K562 (cell line): ENCODE measurements around the gene MYRIP. TPM values are rescaled to one million over a fixed set of nuclear protein-coding genes. Genes with fewer than 3 reads are reported as not detected.
"Not testable (repeated sequence)": the region's sequence is repeated elsewhere in the genome, so short reads cannot be mapped to it uniquely, and the experiment has no call there.

ENCODE experiments used
- ATAC-seq: fragments of 200-7000 bp; cut with Tn5 transposase; 3 replicates; pipeline ENCODE4 v1.9.1; 2020; ENCODE audit warnings: moderate library complexity
- BruUV-seq: library from RNA; stranded (reverse); fragments of 400-500 nt; replicated peaks from 2 replicates; lab custom pipeline; 2021; lab: Mats Ljungman, UMichigan
- CTCF ChIA-PET: fragments of 300-600 bp; formaldehyde crosslinking; extraction: SDS; loops from one replicate; lab custom pipeline; 2021; ENCODE audit warnings: low intra/inter-chr PET ratio; lab: Yijun Ruan, JAX
- POLR2A ChIA-PET: fragments of 300-600, 350-650 bp; sonication (Branson Sonifier 250); formaldehyde crosslinking; extraction: SDS; loops from one replicate; lab custom pipeline; 2021; ENCODE audit warnings: antibody characterized with exemption, inconsistent platforms; lab: Yijun Ruan, JAX
- DNase-seq, 4 experiments: peaks; one replicate each; pipeline versions ENCODE4 v3.0.0 to v3.0.0-alpha.2; 2011 to 2018; ENCODE audit warnings: low spot score in 3 of 4, mixed read lengths in 3 of 4; ENCODE audit errors: extremely low read depth in 1 of 4
- FAIRE-seq: peaks from 2 replicates; lab custom pipeline; 2011; peaks lifted over from hg19 to GRCh38; lab: Jason Lieb, UNC
- H2AFZ ChIP-seq: 2 replicates; pipeline ENCODE4 v1.6.0; 2011; ENCODE audit warnings: low read depth, low read length, control low read depth, inconsistent platforms
- H3K27ac ChIP-seq: fragments of 200-600 bp; 3 replicates; pipeline ENCODE4 v1.8.0; 2011; ENCODE audit warnings: low read depth, mild to moderate bottlenecking, control low read depth, inconsistent platforms, low read length, moderate library complexity, mixed read lengths; ENCODE audit errors: extremely low read depth
- H3K27me3 ChIP-seq, 2 experiments: fragments of 300-600 bp in 1 of 2; 2 replicates in 1 of 2; 3 replicates in 1 of 2; pipeline versions ENCODE4 v1.6.0 to v1.8.0; 2011; ENCODE audit warnings: inconsistent platforms in 2 of 2, low read length in 2 of 2, mild to moderate bottlenecking in 1 of 2, mixed read lengths in 1 of 2, moderate library complexity in 1 of 2; ENCODE audit not compliant: control insufficient read depth in 2 of 2, insufficient read depth in 2 of 2
- H3K36me3 ChIP-seq: fragments of 300-600 bp; 3 replicates; pipeline ENCODE4 v1.8.0; 2011; ENCODE audit warnings: mild to moderate bottlenecking, low read length, inconsistent platforms; ENCODE audit not compliant: control insufficient read depth, insufficient read depth
- H3K4me1 ChIP-seq, 2 experiments: fragments of 200-600 bp in 1 of 2; replicated peaks in 1 of 2; 2 replicates in 1 of 2; 3 replicates in 1 of 2; pipeline versions ENCODE4 v1.5.1 to v1.8.0; 2011; ENCODE audit warnings: inconsistent platforms in 2 of 2, low read length in 2 of 2, mild to moderate bottlenecking in 1 of 2, mixed read lengths in 1 of 2, moderate library complexity in 1 of 2; ENCODE audit not compliant: control insufficient read depth in 2 of 2, insufficient read depth in 2 of 2
- H3K4me2 ChIP-seq: 2 replicates; pipeline ENCODE4 v1.6.1; 2011; ENCODE audit warnings: low read length, control low read depth, inconsistent platforms, mixed read lengths; ENCODE audit not compliant: insufficient read depth
- H3K4me3 ChIP-seq: fragments of 200-600 bp; sonication (generic), shearing (Covaris generic); 2 replicates; pipeline ENCODE4 v1.5.1; 2016; ENCODE audit warnings: control low read depth, inconsistent platforms
- H3K79me2 ChIP-seq: fragments of 200-600 bp; 3 replicates; pipeline ENCODE4 v1.8.0; 2011; ENCODE audit warnings: low read length, inconsistent platforms; ENCODE audit not compliant: control insufficient read depth, insufficient read depth
- H3K9ac ChIP-seq, 2 experiments: 2 replicates each; pipeline versions ENCODE4 v1.6.0 to v1.6.1; 2011; ENCODE audit warnings: low read depth in 2 of 2, low read length in 2 of 2, control low read depth in 1 of 2, inconsistent platforms in 1 of 2, mild to moderate bottlenecking in 1 of 2, mixed read lengths in 1 of 2; ENCODE audit not compliant: insufficient read depth in 1 of 2
- H3K9me1 ChIP-seq: one replicate; pipeline ENCODE4 v1.6.0; 2011; ENCODE audit warnings: inconsistent platforms, mild to moderate bottlenecking, low read length, moderate library complexity; ENCODE audit not compliant: control insufficient read depth, insufficient read depth
- H3K9me3 ChIP-seq: replicated peaks from 2 replicates; pipeline ENCODE4 v1.5.1; 2011; ENCODE audit warnings: low read depth, low read length, inconsistent platforms; ENCODE audit not compliant: control insufficient read depth, insufficient read depth
- H4K20me1 ChIP-seq: replicated peaks from 2 replicates; pipeline ENCODE4 v1.6.1; 2011; ENCODE audit warnings: low read length, inconsistent platforms, mixed read lengths; ENCODE audit not compliant: control insufficient read depth, insufficient read depth
- MTA3 ChIP-seq: fragments of 450-650 bp; formaldehyde crosslinking; IDR thresholded peaks from 2 replicates; pipeline ENCODE4 v1.6.1; 2017; ENCODE audit warnings: mild to moderate bottlenecking, borderline replicate concordance
- NFYB ChIP-seq: IDR thresholded peaks from 2 replicates; pipeline ENCODE4 v1.6.1; 2011; ENCODE audit warnings: mild to moderate bottlenecking, moderate library complexity; ENCODE audit not compliant: insufficient read length; ENCODE audit errors: extremely low read depth
- WGBS: fragments of 100-300 bp; shearing (Covaris generic); methylation state at CpG from one replicate; pipeline ENCODE4 v1.1.6; 2016; ENCODE audit warnings: low coverage, mixed read lengths; ENCODE audit not compliant: insufficient coverage; ENCODE audit errors: missing lambda C conversion rate; 5-methylcytosine and 5-hydroxymethylcytosine counted together
- in situ Hi-C: fragments of 300-500 bp; cut with MboI; formaldehyde crosslinking; loops from 4 replicates; pipeline ENCODE4 v1.15.0; 2018; ENCODE audit warnings: inconsistent platforms, mixed read lengths
- intact Hi-C: fragments of 100-400 bp; cut with micrococcal nuclease; formaldehyde crosslinking; loops from 2 replicates; pipeline ENCODE4 v1.14.2; 2022
- polyA plus RNA-seq, 8 experiments: library from polyadenylated mRNA; depleted of rRNA in 4 of 8; stranded (reverse) in 5 of 8; unstranded in 3 of 8; fragments of >200 nt; fragmentation: Nextera tagmentation in 2 of 8; fragmentation: Illumina TruSeq in 1 of 8; extraction: Ambion mirVana in 2 of 8; extraction: Trizol in 1 of 8; gene quantifications; 2 replicates each; pipeline versions ENCODE4 v1.2.1 to v1.2.3, GENCODE V29; 2011 to 2014; ENCODE audit warnings: inconsistent platforms in 1 of 8, missing spikeins in 1 of 8
- total RNA-seq, 7 experiments: library from RNA; depleted of rRNA in 6 of 7; stranded (reverse); fragments of >200 nt in 6 of 7; fragmentation: Illumina TruSeq in 2 of 7; extraction: Trizol in 2 of 7; gene quantifications; 2 replicates each; pipeline versions ENCODE4 v1.2.1 to v1.2.3, GENCODE V29; 2011 to 2021; ENCODE audit warnings: low replicate concordance in 1 of 7

Gene MYRIP
- total and polyA plus RNA-seq, 9 of the 15 experiments (the other 6 are each of a cell fraction or from before 2014, with no cell fraction given) = 0.03 to 0.12 TPM; not detected in 7

DNA sequence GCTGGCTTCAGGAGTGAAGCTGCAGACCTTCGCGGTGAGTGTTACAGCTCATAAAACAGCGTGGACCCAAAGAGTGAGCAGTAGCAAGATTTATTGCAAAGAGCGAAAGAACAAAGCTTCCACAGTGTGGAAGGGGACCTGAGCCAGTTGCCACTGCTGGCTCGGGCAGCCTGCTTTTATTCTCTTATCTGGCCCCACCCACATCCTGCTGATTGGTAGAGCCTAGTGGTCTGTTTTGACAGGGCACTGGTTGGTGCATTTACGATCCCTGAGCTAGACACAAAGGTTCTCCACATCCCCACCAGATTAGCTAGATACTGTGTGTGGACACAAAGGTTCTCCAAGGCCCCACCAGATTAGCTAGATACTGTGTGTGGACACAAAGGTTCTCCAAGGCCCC, 267.7 kb downstream of the MYRIP start:
- H3K27ac ChIP-seq, H3K4me3 ChIP-seq, H3K9me1 ChIP-seq, H3K9me3 ChIP-seq, H3K9ac ChIP-seq, H3K36me3 ChIP-seq, in situ Hi-C loops, ATAC-seq, H3K27me3 ChIP-seq, H4K20me1 ChIP-seq, H3K4me1 ChIP-seq, CTCF ChIA-PET, H3K4me2 ChIP-seq, BruUV-seq, H2AFZ ChIP-seq, H3K79me2 ChIP-seq: not testable (repeated sequence)
- FAIRE-seq (peak; percentile 26), DNase-seq (peak in 1 of 4 experiments; percentile 4)
- TF ChIP-seq MTA3 (peak; percentile 80; the same call in 1 of the 2 replicates), NFYB (peak; percentile 51)
- 4% methylated on average over 5 of the region's 6 CpGs for WGBS
- intact Hi-C loops = loop anchor here (10.0 kb wide), 1 partner anchor 238 kb away; no protein-coding TSS in a partner anchor
- POLR2A ChIA-PET = interaction anchor here (0.6 to 1.2 kb wide), 4 partner anchors 8 to 105 kb away, joined by 3 to 6 read pairs (median 3); no protein-coding TSS in a partner anchor

DNA sequence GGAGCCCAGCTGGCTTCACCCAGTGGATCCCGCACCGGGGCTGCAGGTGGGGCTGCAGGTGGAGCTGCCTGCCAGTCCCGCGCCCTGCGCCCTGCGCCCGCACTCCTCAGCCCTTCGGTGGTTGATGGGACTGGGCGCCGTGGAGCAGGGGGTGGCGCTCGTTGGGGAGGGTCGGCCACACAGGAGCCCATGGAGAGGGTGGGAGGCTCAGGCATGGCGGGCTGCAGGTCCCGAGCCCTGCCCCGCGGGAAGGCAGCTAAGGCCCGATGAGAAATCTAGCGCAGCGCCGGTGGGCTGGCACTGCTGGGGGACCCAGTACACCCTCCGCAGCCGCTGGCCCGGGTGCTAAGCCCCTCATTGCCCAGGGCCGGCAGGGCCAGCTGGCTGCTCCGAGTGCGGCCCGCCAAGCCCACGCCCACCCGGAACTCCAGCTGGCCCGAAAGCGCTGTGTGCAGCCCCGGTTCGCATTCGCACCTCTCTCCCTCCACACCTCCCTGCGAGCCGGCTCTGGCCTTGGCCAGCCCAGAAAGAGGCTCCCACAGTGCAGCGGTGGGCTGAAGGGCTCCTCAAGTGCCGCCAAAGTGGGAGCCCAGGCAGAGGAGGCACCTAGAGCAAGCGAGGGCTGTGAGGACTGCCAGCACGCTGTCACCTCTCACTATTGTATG, 268.6 kb downstream of the MYRIP start:
- WGBS = 15% methylated on average over 37 of the region's 41 CpGs
- H3K27me3 ChIP-seq, H3K9ac ChIP-seq, FAIRE-seq, H3K4me2 ChIP-seq, H3K9me1 ChIP-seq, H3K79me2 ChIP-seq, H3K36me3 ChIP-seq, H4K20me1 ChIP-seq, H3K9me3 ChIP-seq, in situ Hi-C loops, BruUV-seq, H3K4me1 ChIP-seq, H3K4me3 ChIP-seq, H2AFZ ChIP-seq, DNase-seq, H3K27ac ChIP-seq, CTCF ChIA-PET: not testable (repeated sequence)
- intact Hi-C loops = loop anchor here (10.0 kb wide), 1 partner anchor 237 kb away; no protein-coding TSS in a partner anchor
- ATAC-seq = 0 out of 3 replicates have a peak, but pooled peaks have one; percentile 29
- POLR2A ChIA-PET = interaction anchor here (1.0 to 1.2 kb wide), 2 partner anchors 9 to 19 kb away, joined by 3 to 6 read pairs; no protein-coding TSS in a partner anchor
